ENCODE measurements around the gene HES5. TPM values are rescaled to one million over a fixed set of nuclear protein-coding genes. Genes with fewer than 3 reads are reported as not detected.

Gene HES5
- total RNA-seq, 4 donors from 2014 or later: 8.1 to 32.5 (median 9.6) TPM

GRCh38 chr1:2539312-2539907 lies 9.3 kb upstream of the HES5 start:
- no peak for DNase-seq (ENCODE audit: low spot score in 2 of 2)
- intact Hi-C loops (cut with DNase I; ENCODE audit: low total_unique reads): no loop called here
- 85 to 88% methylated on average over 8 to 12 of the region's 12 CpGs for WGBS, 2 donors
- H3K4me3 ChIP-seq (ENCODE audit: low read depth, poor library complexity, severe bottlenecking): no peak overlapping the region
- TF ChIP-seq POLR2A (IDR thresholded peaks at IDR 0.05) (no peak), CTCF (IDR thresholded peaks at IDR 0.05) (no peak)

GRCh38 chr1:2538872-2539271 lies 8.8 kb upstream of the HES5 start:
- intact Hi-C loops (cut with DNase I; ENCODE audit: low total_unique reads): no loop called here
- DNase-seq (ENCODE audit: low spot score in 2 of 2): no peak
- TF ChIP-seq POLR2A (IDR thresholded peaks at IDR 0.05): no peak
- no peak for TF ChIP-seq CTCF (IDR thresholded peaks at IDR 0.05)
- H3K4me3 ChIP-seq (ENCODE audit: low read depth, poor library complexity, severe bottlenecking): no peak overlapping the region
- 93 to 94% methylated on average over 6 to 8 of the region's 8 CpGs for WGBS, 2 donors

GRCh38 chr1:2538376-2538775 lies 8.3 kb upstream of the HES5 start:
- 81 to 88% methylated on average over 2 to 4 of the region's 4 CpGs for WGBS, 2 donors
- no peak overlapping the region for H3K4me3 ChIP-seq (ENCODE audit: low read depth, poor library complexity, severe bottlenecking)
- intact Hi-C loops (cut with DNase I; ENCODE audit: low total_unique reads): no loop called here
- no peak for DNase-seq (ENCODE audit: low spot score in 2 of 2)
- TF ChIP-seq POLR2A (IDR thresholded peaks at IDR 0.05) (no peak), CTCF (IDR thresholded peaks at IDR 0.05) (no peak)

GRCh38 chr1:2537784-2538115 lies 7.7 kb upstream of the HES5 start:
- WGBS, 2 donors: 62 to 82% methylated on average over 4 to 9 of the region's 9 CpGs
- DNase-seq (ENCODE audit: low spot score in 2 of 2): no peak
- intact Hi-C loops (cut with DNase I; ENCODE audit: low total_unique reads): no loop called here
- no peak overlapping the region for H3K4me3 ChIP-seq (ENCODE audit: low read depth, poor library complexity, severe bottlenecking)
- no peak for TF ChIP-seq CTCF (IDR thresholded peaks at IDR 0.05)
- no peak for TF ChIP-seq POLR2A (IDR thresholded peaks at IDR 0.05)

- no peak overlapping the region for H3K4me3 ChIP-seq (ENCODE audit: low read depth, poor library complexity, severe bottlenecking)
- WGBS, 2 donors: 65 to 80% methylated on average over 6 to 9 of the region's 9 CpGs
- intact Hi-C loops (cut with DNase I; ENCODE audit: low total_unique reads): no loop called here
- no peak for DNase-seq (ENCODE audit: low spot score in 2 of 2)
- TF ChIP-seq POLR2A (IDR thresholded peaks at IDR 0.05): no peak
- no peak for TF ChIP-seq CTCF (IDR thresholded peaks at IDR 0.05)
Measured at GRCh38 chr1:2535981-2536380, 5.9 kb upstream of the HES5 start.

GRCh38 chr1:2535455-2535854 lies 5.4 kb upstream of the HES5 start:
- intact Hi-C loops (cut with DNase I; ENCODE audit: low total_unique reads): no loop called here
- TF ChIP-seq POLR2A (IDR thresholded peaks at IDR 0.05) (no peak), CTCF (IDR thresholded peaks at IDR 0.05) (no peak)
- no peak for DNase-seq (ENCODE audit: low spot score in 2 of 2)
- no peak overlapping the region for H3K4me3 ChIP-seq (ENCODE audit: low read depth, poor library complexity, severe bottlenecking)
- WGBS, 2 donors: 49 to 63% methylated on average over 12 to 22 of the region's 27 CpGs
